Neuron (in vitro differentiated cells): Measurements from ENCODE around the gene TLN1.

ENCODE experiments used
- H2AFZ ChIP-seq: one replicate; pipeline ENCODE4 v1.6.1; 2013; ENCODE audit warnings: low read depth, mild to moderate bottlenecking, inconsistent platforms, low read length, moderate library complexity
- H3K27me3 ChIP-seq: one replicate; pipeline ENCODE4 v1.6.1; 2013; ENCODE audit warnings: low read length; ENCODE audit not compliant: insufficient read depth
- H3K36me3 ChIP-seq: one replicate; pipeline ENCODE4 v1.6.1; 2013; ENCODE audit warnings: low read length; ENCODE audit not compliant: insufficient read depth
- H3K4me1 ChIP-seq: one replicate; pipeline ENCODE4 v1.6.1; 2013; ENCODE audit warnings: low read length; ENCODE audit not compliant: insufficient read depth
- H3K4me3 ChIP-seq: 2 replicates; pipeline ENCODE4 v1.5.1; 2013; ENCODE audit warnings: mild to moderate bottlenecking, low read length, moderate library complexity
- H3K9me3 ChIP-seq: one replicate; pipeline ENCODE4 v1.6.1; 2013; ENCODE audit warnings: low read length

Gene TLN1

GRCh38 chr9:35682051-35682450 is 49.9 kb downstream of the TLN1 start:
- Histone ChIP-seq H2AFZ (no peak overlapping the region), H3K36me3 (no peaks in the 10 kb centered on the region), H3K4me1 (no peaks in the 10 kb centered on the region), H3K27me3 (peaks cover 3% of the 10 kb centered on the region), H3K4me3 (no peak overlapping the region), H3K9me3 (no peaks in the 10 kb centered on the region)

DNA sequence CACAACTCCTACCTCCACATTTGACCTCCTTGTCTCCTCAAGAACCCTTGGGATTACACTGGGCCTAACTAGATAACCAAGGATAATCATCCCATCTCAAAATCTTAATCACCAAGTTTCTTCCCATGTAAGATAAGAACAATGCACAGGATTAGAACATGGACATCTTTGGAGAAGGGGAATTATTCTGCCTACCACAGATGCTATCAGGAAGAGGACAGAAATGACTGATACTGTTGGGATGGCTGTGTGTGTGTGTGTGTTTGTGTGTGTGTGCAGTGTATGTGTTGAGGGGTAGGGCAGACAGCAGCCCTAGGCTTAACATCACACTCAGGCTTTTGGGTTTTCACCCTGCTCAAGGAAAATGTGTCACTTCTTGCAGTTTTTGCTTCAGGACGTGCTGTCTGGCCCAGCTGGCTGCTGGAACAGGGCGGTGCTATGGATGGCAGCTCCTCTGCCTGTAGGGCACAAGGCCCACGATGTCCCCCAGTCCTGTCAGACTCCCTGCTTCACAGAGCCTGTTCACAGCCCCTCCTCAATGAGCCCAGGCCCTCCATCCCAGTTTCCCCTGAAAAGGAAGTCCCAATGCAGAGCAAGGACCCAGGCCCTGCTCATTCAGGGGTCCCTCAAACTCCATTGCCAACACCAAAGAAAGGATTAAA is 50.5 kb downstream of the TLN1 start:
- H3K36me3 ChIP-seq: no peaks in the 10 kb centered on the region

DNA sequence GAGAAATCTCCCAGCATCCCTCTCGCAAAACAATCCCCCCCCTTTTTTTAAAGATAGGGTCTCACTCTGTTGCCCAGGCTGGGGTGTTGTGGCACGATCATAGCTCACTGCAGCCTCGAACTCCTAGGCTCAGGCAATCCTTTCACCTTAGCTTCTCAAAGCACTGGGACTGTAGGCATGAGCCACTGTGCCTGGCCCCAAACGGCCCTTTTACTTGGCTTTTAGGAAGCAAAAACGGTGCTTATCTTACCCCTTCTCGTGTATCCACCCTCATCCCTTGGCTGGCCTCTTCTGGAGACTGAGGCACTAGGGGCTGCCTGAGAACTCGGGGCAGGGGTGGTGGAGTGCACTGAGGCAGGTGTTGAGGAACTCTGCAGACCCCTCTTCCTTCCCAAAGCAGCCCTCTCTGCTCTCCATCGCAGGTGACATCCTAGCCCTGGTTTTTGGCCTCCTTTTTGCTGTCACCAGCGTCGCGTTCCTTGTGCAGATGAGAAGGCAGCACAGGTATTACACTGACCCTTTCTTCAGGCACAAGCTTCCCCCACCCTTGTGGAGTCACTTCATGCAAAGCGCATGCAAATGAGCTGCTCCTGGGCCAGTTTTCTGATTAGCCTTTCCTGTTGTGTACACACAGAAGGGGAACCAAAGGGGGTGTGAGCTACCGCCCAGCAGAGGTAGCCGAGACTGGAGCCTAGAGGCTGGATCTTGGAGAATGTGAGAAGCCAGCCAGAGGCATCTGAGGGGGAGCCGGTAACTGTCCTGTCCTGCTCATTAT is 51.5 kb downstream of the TLN1 start:
- Histone ChIP-seq H3K9me3 (no peaks in the 10 kb centered on the region), H3K4me1 (no peaks in the 10 kb centered on the region), H2AFZ (no peak overlapping the region), H3K36me3 (no peaks in the 10 kb centered on the region), H3K27me3 (peaks cover 4% of the 10 kb centered on the region), H3K4me3 (no peak overlapping the region)

More for the DNA sequence above, 50.5 kb downstream of the TLN1 start:
- H3K4me3 ChIP-seq: no peak overlapping the region
- H3K9me3 ChIP-seq: no peaks in the 10 kb centered on the region
- no peaks in the 10 kb centered on the region for H3K4me1 ChIP-seq
- H2AFZ ChIP-seq: no peak overlapping the region
- H3K27me3 ChIP-seq: peaks cover 4% of the 10 kb centered on the region

GRCh38 chr9:35679766-35680330 is 52.1 kb downstream of the TLN1 start:
- Histone ChIP-seq H3K27me3 (peaks cover 4% of the 10 kb centered on the region), H3K4me1 (no peaks in the 10 kb centered on the region), H2AFZ (no peak overlapping the region), H3K36me3 (no peaks in the 10 kb centered on the region), H3K4me3 (no peak overlapping the region), H3K9me3 (no peaks in the 10 kb centered on the region)

DNA sequence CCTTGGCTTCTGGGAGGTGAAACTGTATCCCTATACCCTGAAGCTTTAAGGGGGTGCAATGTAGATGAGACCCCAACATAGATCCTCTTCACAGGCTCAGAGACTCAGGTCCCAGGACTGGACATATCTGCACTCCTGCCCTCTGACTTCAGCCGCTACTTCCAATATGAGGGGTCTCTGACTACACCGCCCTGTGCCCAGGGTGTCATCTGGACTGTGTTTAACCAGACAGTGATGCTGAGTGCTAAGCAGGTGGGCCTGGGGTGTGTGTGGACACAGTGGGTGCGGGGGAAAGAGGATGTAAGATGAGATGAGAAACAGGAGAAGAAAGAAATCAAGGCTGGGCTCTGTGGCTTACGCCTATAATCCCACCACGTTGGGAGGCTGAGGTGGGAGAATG is 52.9 kb downstream of the TLN1 start:
- Histone ChIP-seq H3K9me3 (no peaks in the 10 kb centered on the region), H3K27me3 (peaks cover 9% of the 10 kb centered on the region), H3K4me1 (no peaks in the 10 kb centered on the region), H3K36me3 (no peaks in the 10 kb centered on the region), H2AFZ (no peak overlapping the region), H3K4me3 (no peak overlapping the region)

DNA sequence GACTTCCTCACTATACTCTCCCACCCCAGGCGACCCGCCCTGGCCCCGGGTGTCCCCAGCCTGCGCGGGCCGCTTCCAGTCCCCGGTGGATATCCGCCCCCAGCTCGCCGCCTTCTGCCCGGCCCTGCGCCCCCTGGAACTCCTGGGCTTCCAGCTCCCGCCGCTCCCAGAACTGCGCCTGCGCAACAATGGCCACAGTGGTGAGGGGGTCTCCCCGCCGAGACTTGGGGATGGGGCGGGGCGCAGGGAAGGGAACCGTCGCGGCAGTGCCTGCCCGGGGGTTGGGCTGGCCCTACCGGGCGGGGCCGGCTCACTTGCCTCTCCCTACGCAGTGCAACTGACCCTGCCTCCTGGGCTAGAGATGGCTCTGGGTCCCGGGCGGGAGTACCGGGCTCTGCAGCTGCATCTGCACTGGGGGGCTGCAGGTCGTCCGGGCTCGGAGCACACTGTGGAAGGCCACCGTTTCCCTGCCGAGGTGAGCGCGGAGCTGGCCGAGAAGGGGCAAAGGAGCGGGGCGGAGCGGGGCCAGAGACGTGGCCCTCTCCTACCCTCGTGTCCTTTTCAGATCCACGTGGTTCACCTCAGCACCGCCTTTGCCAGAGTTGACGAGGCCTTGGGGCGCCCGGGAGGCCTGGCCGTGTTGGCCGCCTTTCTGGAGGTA is 56.1 kb downstream of the TLN1 start:
- no peak overlapping the region for H2AFZ ChIP-seq
- no peaks in the 10 kb centered on the region for H3K9me3 ChIP-seq
- no peaks in the 10 kb centered on the region for H3K36me3 ChIP-seq
- H3K4me1 ChIP-seq: no peaks in the 10 kb centered on the region
- no peak overlapping the region for H3K4me3 ChIP-seq
- H3K27me3 ChIP-seq: peaks cover 13% of the 10 kb centered on the region

- H3K36me3 ChIP-seq: no peaks in the 10 kb centered on the region
- no peak overlapping the region for H3K4me3 ChIP-seq
- H2AFZ ChIP-seq: no peak overlapping the region
- no peaks in the 10 kb centered on the region for H3K4me1 ChIP-seq
- H3K27me3 ChIP-seq: peaks cover 13% of the 10 kb centered on the region
- H3K9me3 ChIP-seq: no peaks in the 10 kb centered on the region
Measured at GRCh38 chr9:35675204-35675603, 56.8 kb downstream of the TLN1 start.

- no peaks in the 10 kb centered on the region for H3K4me1 ChIP-seq
- peaks cover 13% of the 10 kb centered on the region for H3K27me3 ChIP-seq
Measured at GRCh38 chr9:35674025-35674361, 58.0 kb downstream of the TLN1 start.

GRCh38 chr9:35673132-35674024 is 58.6 kb downstream of the TLN1 start, which contains the start of gene CA9:
Gene CA9, plus strand, starts transcription at chr9:35673928. Its CDS starts 32 bp downstream, at chr9:35673960.
- no peaks in the 10 kb centered on the region for H3K4me1 ChIP-seq
- no peaks in the 10 kb centered on the region for H3K9me3 ChIP-seq
- no peaks in the 10 kb centered on the region for H3K36me3 ChIP-seq
- H3K27me3 ChIP-seq: peaks cover 13% of the 10 kb centered on the region
- no peak within 1 kb of the TSS for H2AFZ ChIP-seq
- no peak within 1 kb of the TSS for H3K4me3 ChIP-seq

More at GRCh38 chr9:35674025-35674361, 58.0 kb downstream of the TLN1 start:
- Histone ChIP-seq H3K36me3 (no peaks in the 10 kb centered on the region), H2AFZ (no peak overlapping the region), H3K4me3 (no peak overlapping the region), H3K9me3 (no peaks in the 10 kb centered on the region)

DNA sequence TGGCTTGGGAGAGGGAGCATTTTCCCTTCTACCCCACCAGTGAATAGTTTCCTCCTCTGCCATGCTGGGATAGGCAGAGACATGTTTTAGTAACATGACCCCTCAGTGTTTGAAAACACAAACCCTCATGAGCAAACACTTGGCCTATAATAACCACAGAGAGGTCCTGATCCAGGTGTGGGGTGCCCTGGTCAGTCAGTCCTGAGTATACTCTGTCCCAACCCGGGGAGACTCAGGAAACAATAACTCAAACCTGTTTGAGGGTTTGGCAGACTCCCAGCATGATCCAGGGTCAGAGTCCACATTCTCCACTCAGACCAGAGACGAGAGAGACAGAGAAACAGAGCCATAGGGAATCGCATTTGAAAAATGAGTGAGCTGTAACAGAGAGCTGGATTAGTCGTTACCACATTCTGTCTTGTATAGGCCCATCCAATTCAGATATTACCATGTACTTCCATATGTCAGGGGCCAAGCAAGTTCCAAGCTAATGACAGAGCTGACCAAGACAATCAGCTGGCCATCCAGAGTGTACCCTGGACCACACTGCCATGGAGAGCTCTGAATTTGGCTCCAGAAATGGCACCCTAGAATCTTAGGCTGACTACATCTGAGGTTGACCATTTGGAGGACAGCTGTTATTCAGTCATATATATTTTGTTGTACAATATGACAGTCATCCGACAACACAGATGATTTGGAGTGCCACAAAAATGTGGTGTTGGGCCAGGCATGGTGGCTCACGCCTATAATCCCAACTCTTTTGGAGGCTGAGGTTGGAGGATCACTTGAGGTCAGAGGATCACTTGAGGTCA is 62.5 kb downstream of the TLN1 start:
- H3K36me3 ChIP-seq: no peaks in the 10 kb centered on the region

GRCh38 chr9:35667939-35668338 is 64.1 kb downstream of the TLN1 start:
- no peak overlapping the region for H3K4me3 ChIP-seq
- no peaks in the 10 kb centered on the region for H3K27me3 ChIP-seq
- no peaks in the 10 kb centered on the region for H3K9me3 ChIP-seq
- H3K4me1 ChIP-seq: peaks cover 13% of the 10 kb centered on the region
- peaks cover 2% of the 10 kb centered on the region for H3K36me3 ChIP-seq
- H2AFZ ChIP-seq: no peak overlapping the region

More for the DNA sequence above, 62.5 kb downstream of the TLN1 start:
- H3K4me3 ChIP-seq: no peak overlapping the region
- H2AFZ ChIP-seq: no peak overlapping the region
- peaks cover 4% of the 10 kb centered on the region for H3K4me1 ChIP-seq
- no peaks in the 10 kb centered on the region for H3K9me3 ChIP-seq
- peaks cover 7% of the 10 kb centered on the region for H3K27me3 ChIP-seq

GRCh38 chr9:35666549-35666948 is 65.4 kb downstream of the TLN1 start:
- Histone ChIP-seq H3K4me1 (peaks cover 13% of the 10 kb centered on the region), H2AFZ (no peak overlapping the region), H3K27me3 (no peaks in the 10 kb centered on the region), H3K36me3 (peaks cover 10% of the 10 kb centered on the region), H3K4me3 (no peak overlapping the region), H3K9me3 (no peaks in the 10 kb centered on the region)
